HG03060 (cell line): Measurements from ENCODE around the gene CLSTN3.

ENCODE experiments used
- ATAC-seq: cut with Tn5 transposase; IDR thresholded peaks from one replicate; pipeline ENCODE4 v1.9.1; 2021; ENCODE audit warnings: low read depth, moderate number of reproducible peaks; ENCODE audit not compliant: unreplicated experiment

The CLSTN3 gene

DNA sequence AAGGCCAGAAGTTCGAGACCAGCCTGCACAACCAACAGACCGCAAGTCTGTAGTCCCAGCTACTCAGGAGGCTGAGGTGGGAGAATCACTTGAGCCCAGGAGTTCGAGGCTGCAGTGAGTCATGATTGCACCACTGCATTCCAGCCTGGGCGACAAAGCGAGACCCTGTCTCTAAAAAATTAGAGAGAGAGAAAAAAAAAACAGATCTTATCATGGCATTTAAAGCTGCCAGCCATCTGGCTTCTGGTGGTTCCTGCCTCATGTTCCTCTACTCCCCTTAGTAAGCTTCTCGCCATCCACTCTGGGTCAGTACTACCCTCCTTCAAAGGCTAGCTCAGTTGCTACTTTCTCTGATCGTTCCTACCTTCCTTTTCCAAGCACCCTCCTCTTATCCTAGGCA is 16.1 kb downstream of the CLSTN3 start:
- no peak for ATAC-seq

DNA sequence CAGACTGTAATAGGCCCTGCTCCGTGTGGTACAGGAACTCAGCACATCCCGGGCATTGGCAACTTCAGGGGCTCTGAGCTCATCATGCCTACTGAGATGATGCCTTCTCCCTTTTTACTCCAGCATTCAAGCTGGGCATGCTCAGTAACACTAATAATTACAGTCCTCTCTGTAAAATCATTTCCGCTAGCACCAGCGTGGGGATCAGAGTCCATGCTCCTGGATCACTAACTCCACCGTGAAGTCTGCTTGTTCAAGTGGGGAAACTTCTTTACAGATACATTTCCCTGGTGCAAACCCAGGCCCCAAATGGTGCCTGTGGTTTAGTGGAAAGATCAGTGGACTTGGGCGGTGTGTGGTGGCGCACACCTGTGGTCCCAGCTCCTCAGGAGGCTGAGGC is 16.7 kb downstream of the CLSTN3 start:
- no peak for ATAC-seq

DNA sequence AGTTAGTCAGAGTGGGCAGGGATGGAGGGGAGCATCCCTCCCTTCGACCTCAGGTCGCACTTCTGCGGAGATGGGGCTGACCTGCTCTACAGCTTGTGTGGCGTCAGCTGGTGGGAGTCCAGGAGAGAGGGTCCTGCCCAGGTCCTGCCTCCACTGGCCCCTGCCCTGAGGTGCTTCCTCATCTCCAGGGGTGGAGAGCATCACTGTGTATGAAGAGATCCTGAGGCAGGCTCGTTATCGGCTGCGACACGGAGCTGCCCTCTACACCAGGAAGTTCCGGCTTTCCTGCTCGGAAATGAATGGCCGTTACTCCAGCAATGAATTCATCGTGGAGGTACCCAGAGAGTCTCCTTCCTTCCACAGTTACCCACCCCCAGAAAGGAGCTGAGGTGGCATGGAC is 20.2 kb downstream of the CLSTN3 start:
- no peak for ATAC-seq

DNA sequence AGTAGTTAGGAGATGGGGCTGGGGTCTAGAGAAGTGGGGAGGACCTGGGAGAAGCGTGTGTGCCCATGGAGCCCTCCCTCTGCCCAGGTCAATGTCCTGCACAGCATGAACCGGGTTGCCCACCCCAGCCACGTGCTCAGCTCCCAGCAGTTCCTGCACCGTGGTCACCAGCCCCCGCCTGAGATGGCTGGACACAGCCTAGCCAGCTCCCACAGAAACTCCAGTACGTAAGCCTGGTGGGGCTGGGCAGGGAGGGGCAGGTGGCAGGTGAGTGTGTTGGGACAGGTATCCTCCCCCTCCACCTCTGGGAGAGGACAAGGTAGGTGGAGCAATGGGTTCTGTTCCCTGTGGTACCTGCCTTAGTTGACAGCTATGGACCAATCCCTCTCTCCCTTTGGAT is 20.7 kb downstream of the CLSTN3 start:
- no peak for ATAC-seq

DNA sequence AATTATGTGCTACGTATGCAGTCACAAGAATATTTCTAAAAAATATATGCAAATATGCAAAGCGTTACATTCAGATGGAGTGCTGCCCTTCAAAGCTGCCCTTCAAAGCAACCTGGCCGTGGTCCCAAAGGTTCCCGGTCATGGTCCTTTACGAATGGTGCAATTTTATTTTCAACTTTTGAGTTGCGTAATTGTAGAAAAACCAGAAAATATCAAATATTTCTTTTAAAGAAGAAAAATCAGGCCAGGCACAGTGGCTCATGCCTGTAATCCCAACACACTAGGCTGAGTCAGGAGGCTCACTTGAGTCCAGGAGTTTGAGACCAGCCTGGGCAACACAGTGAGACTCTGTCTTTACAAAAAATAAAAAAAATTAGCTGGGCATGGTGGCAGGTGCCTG is 21.4 kb downstream of the CLSTN3 start:
- ATAC-seq: no peak

DNA sequence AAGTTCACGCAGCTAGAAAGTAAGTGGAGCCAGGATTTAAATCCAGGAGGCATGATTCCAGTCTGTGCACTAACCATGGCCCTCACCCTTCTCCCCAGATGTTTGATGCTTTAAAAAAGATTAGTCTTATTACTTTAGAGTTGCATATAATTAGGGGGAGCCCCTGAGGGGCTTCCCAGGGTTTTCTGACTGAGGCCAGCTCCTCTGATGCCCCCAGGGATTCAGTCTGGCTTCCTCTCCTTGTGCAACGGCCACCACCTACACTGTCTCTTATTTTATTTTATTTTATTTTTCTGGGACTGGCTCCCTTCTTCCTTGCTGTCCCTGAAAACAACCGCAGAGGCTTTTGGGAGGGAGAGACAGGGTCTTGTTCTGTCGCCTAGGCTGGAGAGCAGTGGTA is 22.6 kb downstream of the CLSTN3 start:
- no peak for ATAC-seq

DNA sequence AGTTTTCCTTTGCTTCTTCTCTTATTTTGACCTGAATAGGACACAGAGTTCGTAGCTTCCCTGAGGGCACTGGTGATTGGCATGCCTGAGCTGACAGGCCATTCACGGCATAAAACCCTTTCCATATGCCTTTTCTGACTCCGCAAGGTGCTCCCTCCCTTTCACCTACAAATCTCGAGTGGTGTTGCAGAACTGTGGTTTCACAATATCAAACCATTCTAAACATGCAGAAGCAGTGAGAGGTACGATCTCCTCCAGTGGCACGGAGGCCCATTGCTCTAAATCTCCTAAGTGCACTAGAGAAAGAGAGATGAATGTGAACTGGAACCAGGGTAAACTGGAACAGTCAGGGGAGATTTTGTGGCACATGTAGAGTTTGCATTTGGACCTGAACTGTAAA is 23.9 kb downstream of the CLSTN3 start:
- ATAC-seq: no peak

DNA sequence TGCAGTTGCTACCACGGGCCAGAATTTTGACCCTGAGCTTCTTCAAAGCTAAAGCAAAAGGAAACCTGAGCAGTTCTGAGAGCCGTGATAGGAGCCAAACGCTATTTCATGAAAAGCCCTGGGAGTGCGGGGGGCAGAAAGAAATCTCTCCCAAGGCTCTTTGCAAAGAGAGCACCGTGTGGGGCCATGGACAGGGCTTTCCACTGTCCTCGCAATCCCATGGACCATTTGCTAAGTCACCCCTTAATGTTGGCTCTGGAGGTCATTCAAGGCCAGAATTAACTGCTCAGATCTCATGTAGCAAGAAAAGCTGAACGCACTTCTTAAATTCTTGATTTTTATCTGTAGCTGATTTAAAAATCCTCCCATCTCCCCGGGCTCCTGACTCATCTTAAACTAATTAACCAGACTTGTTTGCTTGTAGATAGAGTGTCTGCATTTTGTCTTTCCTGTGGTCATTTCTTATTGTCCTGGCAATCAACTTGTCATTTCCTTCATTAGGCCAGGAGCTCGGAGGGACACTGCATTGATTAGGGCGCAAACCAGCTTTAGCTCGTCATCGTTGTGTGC is 24.8 kb downstream of the CLSTN3 start:
- ATAC-seq: no peak

DNA sequence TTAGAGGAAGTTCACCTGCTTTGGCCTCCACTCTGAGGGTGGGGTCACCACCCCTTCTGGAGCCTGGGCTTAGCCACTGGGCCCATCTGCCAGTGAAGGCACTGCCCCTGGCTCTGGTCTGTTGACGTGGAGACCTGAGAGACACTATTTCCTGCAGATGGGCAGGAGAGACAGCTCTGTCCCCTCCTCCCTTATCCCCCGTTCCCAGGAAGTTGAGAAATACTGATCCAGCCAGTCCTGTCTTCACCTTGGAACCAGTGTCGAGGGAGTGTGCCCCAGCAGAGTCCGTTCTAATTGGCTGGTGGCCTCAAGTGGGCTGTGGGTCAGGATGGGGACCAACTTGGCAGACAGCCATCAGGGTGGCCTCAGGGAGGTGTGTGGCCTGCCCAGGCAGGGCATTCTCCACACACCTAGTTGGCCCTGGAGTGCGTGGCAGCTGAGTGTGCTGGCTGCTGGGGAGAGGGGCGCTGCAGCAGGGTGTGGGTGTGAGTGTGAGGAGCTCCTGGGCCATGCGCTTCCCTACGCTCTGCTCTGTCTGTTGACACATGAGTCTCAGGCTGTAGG is 25.4 kb downstream of the CLSTN3 start:
- ATAC-seq: no peak

DNA sequence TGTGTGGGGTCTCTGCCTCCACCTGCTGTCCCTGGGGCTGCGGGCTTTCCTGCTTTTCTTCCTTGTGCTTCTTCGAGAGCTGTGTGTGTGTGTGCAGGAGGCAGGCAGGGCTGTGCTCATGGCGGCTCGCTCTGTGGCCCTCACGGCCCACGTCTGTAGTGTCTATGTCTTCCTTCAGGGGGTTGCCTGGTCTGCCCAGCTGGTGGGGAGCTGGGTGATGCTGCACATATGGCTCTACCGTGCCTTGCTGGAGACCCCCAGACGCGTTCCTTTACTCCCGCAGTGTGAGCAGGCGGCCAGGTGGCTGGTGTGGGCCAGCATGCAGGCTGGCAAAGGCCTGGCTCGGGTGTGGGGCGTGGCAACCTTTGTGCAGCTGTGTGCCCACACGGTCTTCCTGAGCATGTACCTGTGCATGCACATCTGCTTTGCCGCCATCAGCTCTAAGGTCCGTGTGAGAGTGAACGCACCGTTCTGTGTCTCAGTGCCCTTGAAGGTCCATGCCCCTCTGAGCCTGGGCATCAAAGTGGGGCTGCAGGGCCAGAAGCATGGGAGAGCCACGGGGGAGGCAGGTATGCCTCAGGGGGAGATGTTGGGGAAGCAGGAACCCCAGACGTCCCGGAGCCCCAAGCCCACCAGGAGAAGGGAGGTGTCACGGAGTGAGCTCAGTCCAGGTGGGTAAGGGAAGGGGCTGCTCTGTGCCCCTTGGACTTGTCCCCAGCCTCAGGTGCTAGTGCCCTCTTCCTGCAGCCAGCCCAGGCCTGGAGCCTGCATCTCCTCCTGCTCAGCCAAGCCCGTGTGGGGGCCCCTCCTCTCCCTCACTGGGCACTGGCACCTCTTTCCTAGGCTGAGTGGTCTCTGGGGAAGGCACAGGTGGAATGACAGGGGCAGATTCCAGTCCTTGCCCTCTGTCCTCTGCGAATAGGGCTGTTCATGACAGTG is 26.4 kb downstream of the CLSTN3 start:
- no peak for ATAC-seq

DNA sequence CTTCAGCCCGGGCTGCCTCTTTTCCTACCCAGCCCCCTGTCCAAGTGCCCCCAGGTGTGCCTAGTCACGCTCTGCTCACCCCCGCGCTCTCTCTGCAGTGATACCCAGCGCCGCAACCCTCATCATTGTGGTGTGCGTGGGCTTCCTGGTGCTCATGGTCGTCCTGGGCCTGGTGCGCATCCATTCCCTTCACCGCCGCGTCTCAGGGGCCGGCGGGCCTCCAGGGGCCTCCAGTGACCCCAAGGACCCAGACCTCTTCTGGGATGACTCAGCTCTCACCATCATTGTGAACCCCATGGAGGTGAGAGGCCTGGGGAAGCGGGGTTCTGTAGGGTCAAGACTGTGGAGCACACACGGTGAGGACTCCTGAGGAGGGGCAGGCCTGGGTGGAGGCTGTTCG is 27.2 kb downstream of the CLSTN3 start:
- no peak for ATAC-seq

DNA sequence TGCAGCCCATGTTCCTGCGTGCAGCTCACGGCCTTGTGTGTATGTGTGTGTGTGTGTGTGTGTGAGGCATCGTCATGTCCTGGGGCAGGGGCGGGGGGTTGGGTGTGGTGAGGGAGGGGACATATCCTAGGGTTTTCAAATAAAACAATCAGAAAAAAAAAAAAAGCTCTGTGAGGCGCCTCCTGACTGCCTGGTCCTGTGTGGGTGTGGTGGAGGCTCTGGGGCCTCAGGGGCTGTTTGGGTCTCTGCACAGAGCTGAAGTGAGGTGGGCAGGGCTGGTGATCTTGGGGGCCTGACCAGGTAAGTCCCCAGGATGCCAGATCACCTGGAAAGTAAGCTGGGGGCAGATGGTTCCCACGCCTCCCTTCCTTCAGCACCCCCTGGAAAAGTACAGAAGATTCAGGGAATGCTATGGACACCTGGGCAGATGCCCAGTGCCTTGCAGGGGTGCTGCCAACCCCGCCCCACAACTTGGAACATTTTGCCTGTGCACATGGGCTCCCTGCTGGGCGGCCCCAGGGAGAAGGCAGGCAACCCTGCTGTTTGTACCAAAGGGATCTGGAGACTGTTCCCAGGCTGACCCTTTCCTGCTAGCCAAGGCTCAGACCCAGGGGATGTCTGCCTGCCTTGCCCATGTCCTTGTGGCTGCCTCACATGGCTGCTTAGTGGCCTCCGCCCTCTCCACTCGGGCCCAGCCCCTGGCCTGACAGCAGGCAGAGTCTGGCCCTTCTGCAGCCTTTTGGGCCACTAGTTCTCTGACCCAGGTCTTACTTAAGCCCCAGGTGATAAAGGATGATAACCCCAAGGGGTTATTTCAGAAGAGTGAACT is 28.8 kb downstream of the CLSTN3 start:
- ATAC-seq: no peak

DNA sequence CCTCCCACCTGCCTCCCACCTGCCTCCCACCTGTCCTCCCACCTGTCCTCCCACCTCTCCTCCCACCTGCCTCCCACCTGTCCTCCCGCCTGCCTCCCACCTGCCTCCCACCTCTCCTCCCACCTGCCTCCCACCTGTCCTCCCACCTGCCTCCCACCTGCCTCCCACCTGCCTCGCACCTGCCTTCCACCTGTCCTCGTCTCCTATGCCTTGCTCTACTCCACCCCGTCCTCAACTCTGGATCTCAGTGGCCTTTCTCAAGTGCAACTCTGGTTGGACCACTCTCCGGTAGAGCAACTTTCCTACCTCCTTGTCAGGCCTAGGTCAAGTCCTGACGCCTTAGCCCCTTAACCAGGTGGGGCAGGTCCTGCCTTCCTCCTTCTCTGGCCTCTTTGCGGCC is 30.0 kb downstream of the CLSTN3 start:
- no peak for ATAC-seq

DNA sequence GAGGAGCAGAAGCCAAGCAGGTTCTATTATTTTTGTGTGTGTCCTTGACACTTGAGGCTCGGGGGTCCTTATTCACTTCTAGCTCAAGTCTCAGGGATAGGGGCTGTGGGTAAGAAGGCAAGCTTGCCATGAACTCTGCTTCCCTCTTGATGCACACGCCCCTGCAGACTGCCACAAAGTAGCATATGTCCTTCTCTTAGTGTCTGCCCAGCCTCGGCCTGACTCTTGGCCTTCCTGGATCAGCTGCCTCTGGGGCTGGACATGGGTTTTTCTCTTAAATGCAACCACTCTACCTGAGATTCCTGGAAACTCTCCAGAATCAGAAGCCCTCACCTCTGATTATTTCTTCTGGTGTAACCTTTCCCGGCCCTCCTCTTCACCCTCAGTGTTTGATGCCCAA is 31.2 kb downstream of the CLSTN3 start:
- no peak for ATAC-seq

DNA sequence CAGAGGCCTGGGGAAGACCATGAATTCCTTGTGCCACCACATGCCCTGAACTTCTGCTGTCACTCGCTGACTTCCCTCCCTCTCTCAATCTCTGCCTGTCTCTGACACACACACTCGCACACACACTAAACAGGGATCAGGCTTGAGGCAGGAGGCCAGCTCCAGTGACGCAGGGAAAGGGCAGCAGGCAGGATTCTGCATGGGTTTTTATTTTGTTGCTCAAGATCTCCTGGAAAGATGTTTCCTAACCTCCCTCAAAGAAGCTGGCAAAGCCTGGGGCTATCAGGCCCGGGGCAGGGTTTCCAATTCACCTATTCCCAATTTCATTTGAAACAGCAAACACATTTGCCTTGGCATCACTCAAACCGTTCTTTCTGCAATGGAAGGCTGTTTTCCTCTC is 31.6 kb downstream of the CLSTN3 start:
- no peak for ATAC-seq

DNA sequence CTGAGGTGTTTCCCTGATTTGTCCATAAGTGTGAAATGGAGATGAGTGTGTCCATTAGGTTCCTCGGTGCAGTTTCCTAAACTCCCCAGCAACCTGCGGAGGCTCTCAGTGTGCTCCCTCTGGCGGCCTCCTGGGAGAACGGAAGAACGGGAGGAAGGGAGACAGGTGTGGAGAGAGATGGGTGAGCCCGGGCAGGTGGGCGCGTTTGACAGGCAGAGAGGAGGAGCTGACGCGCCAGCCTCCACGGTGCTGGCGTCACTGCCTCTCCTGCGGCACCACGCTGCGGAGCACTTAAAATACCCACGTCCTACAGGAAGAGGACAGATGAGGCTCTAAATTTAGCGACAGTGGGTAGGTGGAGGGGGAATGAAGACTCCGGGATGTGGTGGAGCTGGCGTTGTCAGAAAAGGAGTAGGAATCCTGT is 32.5 kb downstream of the CLSTN3 start:
- no peak for ATAC-seq

DNA sequence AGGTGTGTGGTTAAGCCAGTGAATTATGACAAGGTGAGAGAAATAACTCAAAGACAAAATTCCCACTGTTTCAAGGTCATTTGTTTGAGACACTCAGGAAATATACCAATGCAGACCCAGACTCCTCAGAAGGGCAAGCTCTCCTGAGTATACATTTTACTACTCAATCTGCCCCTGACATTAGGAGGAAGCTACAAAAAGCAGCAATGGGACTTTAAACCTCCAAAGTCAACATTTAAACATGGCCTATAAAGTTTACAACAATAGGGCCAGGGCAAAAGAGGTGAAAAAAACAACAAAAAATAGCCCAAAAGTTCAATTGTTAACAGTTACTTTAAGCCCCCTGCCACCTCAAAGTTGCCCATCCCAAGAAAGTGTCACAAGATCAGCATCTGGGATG is 39.8 kb downstream of the CLSTN3 start:
- ATAC-seq: no peak

DNA sequence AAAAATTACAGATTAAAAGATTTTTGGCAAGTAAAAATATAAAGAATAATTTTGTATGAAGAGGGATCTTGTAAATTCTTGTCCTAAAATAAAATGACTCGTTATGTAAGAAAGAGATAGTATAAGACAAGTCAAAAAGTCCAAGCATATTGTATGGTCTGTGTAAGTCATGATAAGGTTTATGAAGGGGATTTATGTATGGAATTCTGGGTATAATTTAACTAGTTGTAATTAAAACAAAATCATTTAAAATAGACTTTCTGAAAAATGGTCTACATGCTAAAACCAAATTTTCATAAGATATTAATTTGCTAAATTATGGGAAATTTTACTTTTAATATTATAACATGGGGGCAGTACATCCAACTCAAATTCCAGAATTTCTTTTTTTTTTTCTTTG is 41.7 kb downstream of the CLSTN3 start:
- no peak for ATAC-seq

DNA sequence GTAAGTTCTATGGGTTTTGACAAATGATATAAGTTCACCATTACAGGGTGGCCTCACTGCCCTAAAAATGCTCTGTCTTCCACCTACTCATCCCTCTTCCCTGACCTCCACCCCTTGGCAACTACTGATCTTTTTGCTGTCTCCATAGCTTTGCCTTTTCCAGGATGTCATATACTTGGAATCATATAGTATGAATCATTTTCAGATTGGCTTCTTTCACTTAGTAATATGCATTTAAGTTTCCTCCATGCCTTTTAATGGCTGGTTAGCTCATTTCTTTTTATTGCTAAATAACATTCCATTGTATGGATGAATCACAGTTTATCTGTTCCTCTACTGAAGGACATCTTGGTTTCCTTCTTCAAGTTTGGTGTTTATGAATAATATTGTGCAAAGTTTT is 45.3 kb downstream of the CLSTN3 start:
- no peak for ATAC-seq

DNA sequence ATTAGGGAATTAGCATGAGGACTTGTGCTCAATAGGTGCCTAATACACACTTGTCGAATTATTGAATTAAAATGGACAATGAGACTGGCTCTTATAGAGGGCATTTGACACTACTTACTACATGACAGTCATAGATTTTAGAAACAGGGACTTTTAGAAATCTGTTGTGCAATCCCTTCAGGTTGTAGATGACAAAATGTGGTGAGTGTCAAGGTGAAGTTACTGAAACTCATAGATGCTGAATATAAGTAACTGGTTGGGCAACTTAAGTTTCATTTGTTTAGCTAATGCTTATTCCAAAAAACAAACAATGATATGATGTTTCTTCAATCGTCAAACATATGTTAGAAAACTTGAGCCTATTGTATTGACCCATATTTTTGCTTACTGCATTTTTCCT is 46.4 kb downstream of the CLSTN3 start:
- ATAC-seq: no peak

DNA sequence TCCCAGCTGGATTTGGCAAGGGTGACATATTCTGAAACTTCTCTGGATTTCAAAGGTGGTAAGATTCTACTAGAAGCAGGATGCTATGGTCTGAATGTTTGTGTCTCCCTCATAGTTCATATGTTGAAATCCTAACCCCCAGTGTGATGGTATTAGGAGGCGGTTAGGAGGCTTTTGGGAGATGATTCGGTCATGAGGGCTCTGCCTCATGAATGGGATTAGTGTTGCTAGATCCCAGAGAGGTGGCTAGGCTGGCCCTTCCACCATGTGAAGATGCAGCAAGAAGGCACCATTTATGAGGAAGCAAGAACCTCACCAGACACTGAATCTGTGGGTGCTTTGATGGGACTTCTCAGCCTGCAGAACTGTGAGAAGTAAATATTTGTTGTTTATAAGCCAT is 48.3 kb downstream of the CLSTN3 start:
- no peak for ATAC-seq
